Measurements from ENCODE around the gene TUBGCP3.

- no peak for TF ChIP-seq REST (IDR thresholded peaks at IDR 0.05)
- no peak for TF ChIP-seq CTCF (IDR thresholded peaks at IDR 0.05; ENCODE audit: low read depth, low read length, missing input control)
- TF ChIP-seq JUND (IDR thresholded peaks at IDR 0.05): no peak
Observed at GRCh38 chr13:112530861-112531260, 57.1 kb downstream of the TUBGCP3 start.
